HG03159 (cell line): Measurements from ENCODE around the gene NR1I2.

Source experiments
- ATAC-seq: cut with Tn5 transposase; IDR thresholded peaks from one replicate; pipeline ENCODE4 v1.9.1; 2021; ENCODE audit warnings: mild to moderate bottlenecking, moderate library complexity; ENCODE audit not compliant: unreplicated experiment

NR1I2 gene

DNA sequence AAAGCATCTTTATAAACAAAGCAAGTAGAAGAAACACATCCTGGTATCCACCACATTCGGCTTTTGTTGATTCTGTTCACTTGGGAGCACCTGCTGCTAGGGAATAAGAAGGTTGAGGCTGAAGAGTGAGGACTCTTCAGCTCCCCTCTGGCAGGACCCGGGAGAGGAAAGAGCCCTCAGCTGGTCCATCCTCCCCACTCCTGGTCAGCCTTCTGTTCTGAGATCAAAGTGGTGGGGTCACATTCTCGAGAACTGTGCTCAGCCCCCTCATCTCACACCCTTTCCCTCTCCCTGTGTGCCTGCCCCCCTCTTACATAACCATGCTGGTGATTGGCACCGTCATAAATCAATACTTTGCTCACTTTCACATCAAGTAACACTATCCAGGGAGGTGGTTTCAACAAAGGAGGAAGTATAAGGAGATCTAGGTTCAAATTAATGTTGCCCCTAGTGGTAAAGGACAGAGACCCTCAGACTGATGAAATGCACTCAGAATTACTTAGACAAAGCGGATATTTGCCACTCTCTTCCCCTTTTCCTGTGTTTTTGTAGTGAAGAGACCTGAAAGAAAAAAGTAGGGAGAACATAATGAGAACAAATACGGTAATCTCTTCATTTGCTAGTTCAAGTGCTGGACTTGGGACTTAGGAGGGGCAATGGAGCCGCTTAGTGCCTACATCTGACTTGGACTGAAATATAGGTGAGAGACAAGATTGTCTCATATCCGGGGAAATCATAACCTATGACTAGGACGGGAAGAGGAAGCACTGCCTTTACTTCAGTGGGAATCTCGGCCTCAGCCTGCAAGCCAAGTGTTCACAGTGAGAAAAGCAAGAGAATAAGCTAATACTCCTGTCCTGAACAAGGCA lies at the start of gene NR1I2:
Gene NR1I2 (plus strand): TSS at position 772 of the 869 bp plus-strand sequence.
- ATAC-seq, result no peak

- ATAC-seq, result no peak
Measured at GRCh38 chr3:119733812-119734211, 48.1 kb upstream of the NR1I2 start.

- no peak for ATAC-seq
Measured at GRCh38 chr3:119738741-119739140, 43.2 kb upstream of the NR1I2 start.

GRCh38 chr3:119741657-119742590 lies 40.0 kb upstream of the NR1I2 start:
- ATAC-seq, result no peak

DNA sequence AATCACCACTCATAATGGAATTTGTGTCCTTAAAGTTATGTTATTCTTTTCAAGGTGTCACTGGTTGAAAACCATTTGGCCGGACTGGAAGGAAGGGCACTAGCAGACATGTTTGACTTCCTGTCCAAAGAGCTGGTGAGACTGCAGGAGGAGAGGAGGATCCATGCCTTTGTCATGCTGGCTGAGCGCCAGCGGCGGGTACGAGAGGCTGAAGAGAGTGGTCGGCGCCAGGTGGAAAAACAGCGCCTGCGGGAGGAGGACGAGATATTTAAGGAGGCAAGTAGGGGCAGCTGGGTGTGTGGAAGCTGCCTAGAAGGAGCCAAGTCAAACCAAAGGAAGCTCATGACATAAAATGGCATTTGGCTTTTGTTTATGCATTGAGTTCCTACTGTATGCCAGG lies 38.0 kb upstream of the NR1I2 start:
- no peak for ATAC-seq

DNA sequence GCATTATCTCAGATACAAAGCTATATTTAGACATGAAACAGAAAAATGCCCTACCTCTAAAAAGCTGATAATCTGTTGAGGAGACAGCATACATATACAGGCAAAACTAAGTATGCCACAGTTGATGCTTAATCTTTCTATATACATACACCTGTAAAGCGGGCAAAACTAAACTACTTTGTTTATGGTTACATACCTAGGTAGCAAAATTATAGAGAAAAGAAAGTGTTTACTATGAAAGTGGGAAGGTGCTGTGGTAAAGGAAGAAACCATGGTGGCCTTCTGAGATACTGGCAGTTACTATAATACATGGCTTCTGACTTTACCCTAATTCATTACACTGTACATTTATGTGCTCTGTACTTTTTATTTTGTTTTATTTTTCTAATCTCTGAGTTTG lies 36.0 kb upstream of the NR1I2 start:
- ATAC-seq, result no peak

DNA sequence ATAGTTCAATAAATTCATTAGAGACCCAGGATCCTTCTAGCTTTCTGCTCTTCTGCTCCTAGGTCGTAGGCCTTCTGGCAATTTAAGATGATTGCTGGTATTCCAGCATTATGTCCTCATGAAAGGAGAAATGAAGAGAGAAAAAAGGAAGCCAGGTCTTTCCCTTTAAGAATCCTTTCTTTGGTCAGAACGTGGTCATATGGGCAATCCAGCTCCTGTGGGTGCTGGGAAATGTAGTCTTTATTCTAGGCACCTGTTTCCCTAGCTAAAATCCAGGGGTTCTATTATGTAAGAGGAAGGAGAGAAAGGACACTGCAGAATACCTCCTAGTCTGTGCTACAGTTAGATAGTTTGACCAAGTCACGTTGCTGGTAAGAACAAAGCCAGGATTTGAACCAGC lies 35.5 kb upstream of the NR1I2 start:
- ATAC-seq, result no peak

DNA sequence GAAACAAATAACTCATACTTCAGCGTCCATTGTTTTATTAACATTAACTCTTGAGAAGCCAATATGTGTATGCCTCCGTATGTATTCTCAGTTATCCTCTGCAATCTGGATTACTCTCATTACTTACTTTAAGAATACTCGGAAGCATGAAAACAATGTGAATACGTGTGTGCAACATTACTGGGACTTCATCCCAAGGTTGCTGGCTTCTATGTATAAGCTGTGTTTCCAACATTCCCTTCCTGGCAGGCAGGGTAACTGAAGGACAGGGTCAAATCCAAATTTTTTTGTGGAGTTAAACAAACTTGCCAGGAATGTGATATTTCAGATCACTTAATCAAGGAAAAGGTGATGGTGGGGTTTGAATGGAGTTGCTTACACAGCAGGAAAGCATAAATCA lies 34.5 kb upstream of the NR1I2 start:
- no peak for ATAC-seq

DNA sequence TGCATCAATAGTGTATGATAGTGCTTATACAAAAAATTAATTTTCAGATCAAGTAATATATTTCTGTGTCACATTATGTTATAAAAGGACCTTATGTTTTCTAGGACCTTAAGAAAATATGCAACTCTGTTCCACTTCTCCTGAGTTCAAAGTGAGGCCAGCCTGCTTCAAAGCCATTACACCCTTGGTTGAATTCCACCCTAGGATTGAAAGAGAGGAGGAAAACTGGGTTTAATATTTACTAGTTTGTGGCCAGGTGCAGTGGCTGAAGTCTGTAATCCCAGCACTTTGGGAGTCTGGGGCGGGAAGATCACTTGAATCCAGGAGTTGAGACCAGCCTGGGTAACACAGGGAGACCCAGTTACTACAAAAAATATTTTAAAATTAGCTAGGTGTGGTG lies 32.9 kb upstream of the NR1I2 start:
- no peak for ATAC-seq

GRCh38 chr3:119751423-119751822 lies 30.5 kb upstream of the NR1I2 start:
- no peak for ATAC-seq

- peak; percentile 97 for ATAC-seq
Measured at GRCh38 chr3:119759962-119760361, 21.9 kb upstream of the NR1I2 start.

DNA sequence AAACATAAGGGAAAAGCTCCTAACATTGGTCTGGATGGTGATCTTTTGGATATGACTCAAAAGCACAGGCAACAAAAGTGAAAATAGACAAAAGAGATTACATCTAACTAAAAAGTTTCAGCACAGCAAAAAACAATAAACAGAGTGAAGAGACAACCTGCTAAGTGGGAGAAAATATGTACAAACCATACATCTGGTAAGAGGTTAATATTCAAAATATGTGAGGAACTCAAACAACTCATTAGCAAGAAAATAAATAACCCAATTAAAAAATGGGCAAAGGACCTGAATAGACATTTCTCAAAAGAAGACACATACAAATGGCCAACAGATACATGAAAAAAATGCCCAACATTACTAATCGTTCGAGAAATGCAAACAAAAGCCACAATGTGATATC lies 19.0 kb upstream of the NR1I2 start:
- ATAC-seq, result no peak

GRCh38 chr3:119763466-119763865 lies 18.4 kb upstream of the NR1I2 start:
- ATAC-seq, result no peak

DNA sequence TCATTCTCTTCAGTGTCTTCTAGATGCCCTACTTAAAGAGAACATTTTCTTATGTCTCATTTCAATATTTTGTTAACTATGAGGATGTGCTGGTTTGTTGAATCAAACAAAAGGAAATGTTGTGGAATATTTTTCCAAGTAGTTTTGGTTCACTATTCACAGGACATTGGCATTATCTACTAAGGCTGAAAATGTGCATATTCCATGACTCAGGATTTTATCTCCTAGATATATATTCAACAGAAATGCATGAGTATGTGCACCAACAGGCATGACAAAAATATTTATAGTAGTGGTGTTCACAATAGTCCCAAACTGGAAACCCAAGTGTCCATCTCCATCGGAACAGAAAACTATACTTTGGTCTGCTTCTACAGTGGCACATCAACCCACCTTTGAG lies 16.7 kb upstream of the NR1I2 start:
- ATAC-seq, result no peak

DNA sequence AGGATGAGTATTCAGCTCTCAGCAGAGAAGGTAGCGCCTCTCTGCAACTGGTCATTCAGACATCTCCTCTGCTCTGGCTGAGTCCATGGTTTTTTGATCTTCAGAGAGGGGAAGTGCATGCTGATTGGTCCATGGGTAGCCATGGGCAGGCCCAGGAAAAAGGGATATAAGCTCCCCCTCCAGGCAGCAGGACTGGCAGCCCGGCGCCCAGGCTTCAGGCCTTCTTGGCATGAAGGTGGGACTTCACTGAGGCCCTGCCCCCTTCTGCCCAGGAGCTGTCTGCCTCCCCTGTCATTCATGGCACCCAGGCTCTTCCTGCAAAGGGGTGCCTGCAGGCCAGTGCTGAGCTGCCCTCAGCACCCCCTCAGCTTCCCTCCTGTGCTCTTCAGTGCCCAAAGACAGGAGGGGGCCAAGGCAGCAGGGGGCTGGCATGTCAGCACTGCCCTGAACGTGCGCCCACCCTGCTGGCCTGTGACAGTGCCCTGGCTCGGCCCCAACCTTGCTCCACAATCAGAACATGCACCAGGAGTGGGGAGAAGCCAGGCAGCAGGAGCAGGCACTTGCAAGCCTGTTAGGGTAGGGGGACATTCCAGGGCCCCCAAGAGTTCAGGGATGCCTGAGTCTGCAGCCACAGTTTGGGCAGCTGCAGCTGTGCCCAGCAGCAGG lies 13.8 kb upstream of the NR1I2 start:
- ATAC-seq, result no peak

- no peak for ATAC-seq
Measured at GRCh38 chr3:119768668-119769393, 13.1 kb upstream of the NR1I2 start.

GRCh38 chr3:119769394-119770149 lies 12.3 kb upstream of the NR1I2 start:
- ATAC-seq, result no peak

GRCh38 chr3:119774444-119774843 lies 7.5 kb upstream of the NR1I2 start:
- ATAC-seq, result peak; percentile 83

DNA sequence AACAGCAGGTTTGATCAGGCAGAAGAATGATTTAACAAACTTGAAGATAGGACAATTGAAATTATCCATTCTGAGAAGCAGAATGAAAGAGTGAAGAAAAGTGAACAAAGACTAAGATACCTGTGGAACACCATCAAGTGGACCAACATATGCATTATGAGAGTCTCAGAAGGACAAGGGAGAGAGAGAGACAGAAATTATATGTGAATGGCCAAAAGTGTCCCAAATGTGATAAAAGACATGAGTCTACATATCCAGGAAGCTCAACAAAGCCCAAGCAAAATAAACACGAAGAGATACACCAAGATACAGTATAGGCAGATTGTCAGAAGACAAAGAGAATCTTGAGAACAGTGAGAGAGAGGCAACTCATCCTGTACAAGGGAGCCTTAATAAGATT lies 5.6 kb upstream of the NR1I2 start:
- no peak for ATAC-seq

GRCh38 chr3:119778176-119778575 lies 3.7 kb upstream of the NR1I2 start:
- ATAC-seq, result no peak
